ENCODE data around the gene RPS6KA3. TPM values are rescaled to one million over a fixed set of nuclear protein-coding genes. Genes with fewer than 3 reads are reported as not detected.

Gene RPS6KA3
- total RNA-seq, 1 donor from 2014 or later, result 50.9 TPM

DNA sequence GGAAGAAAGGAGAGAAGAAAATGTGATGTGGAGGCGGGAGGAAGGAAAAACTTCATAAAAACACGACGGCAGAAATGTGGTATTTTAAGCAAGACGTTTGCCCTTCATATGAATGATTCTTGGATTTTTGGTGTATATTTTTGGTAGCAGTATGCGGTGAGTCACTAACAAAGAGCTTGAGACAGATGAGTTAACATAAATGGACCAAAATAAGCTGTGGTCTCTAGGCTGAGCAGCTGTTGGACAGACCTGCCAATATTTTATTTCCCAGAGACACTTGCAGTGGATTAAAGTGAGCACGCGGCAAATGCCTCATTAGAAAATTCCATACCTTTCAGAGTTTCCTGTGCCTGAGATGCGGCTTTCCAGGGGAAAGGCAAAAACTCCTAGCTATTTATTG lies 43.1 kb upstream of the RPS6KA3 start:
- Mint-ChIP-seq H3K4me3 (ENCODE audit: unreplicated experiment) (no peak overlapping the region), H3K9me3 (ENCODE audit: unreplicated experiment) (no peaks in the 10 kb centered on the region), H3K4me1 (ENCODE audit: unreplicated experiment) (peaks cover 7% of the 10 kb centered on the region), H3K27me3 (ENCODE audit: unreplicated experiment) (peaks cover 2% of the 10 kb centered on the region), H3K27ac (ENCODE audit: unreplicated experiment) (no peak overlapping the region), H3K36me3 (ENCODE audit: low read depth, unreplicated experiment) (no peaks in the 10 kb centered on the region)
- TF ChIP-seq, protein P1, sequence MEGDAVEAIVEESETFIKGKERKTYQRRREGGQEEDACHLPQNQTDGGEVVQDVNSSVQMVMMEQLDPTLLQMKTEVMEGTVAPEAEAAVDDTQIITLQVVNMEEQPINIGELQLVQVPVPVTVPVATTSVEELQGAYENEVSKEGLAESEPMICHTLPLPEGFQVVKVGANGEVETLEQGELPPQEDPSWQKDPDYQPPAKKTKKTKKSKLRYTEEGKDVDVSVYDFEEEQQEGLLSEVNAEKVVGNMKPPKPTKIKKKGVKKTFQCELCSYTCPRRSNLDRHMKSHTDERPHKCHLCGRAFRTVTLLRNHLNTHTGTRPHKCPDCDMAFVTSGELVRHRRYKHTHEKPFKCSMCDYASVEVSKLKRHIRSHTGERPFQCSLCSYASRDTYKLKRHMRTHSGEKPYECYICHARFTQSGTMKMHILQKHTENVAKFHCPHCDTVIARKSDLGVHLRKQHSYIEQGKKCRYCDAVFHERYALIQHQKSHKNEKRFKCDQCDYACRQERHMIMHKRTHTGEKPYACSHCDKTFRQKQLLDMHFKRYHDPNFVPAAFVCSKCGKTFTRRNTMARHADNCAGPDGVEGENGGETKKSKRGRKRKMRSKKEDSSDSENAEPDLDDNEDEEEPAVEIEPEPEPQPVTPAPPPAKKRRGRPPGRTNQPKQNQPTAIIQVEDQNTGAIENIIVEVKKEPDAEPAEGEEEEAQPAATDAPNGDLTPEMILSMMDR (IDR thresholded peaks at IDR 0.05; ENCODE audit: unreplicated experiment), result no peak
- DNase-seq (ENCODE audit: low spot score), result no peak

DNA sequence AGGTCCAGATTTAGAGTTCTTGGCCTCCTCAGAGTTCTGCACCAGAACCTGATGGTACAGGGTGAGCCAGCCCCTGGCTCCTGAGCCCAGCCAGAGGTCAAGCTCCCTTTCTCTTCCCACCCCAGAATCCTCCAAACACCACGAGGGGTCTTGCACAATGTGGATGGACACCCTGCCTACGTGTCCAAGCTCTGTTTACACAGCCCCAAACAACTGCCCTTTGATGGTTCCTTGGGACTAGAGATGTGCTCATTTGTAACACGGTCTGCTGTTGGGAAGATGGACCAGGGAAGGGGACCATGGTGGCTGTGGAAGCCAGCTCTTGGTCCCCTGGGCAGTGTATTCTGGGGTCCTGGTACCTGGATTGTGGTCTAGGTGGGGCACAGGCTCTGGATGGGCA lies 40.0 kb upstream of the RPS6KA3 start:
- Mint-ChIP-seq H3K27ac (ENCODE audit: unreplicated experiment) (no peak overlapping the region), H3K27me3 (ENCODE audit: unreplicated experiment) (peaks cover 2% of the 10 kb centered on the region), H3K4me3 (ENCODE audit: unreplicated experiment) (no peak overlapping the region), H3K36me3 (ENCODE audit: low read depth, unreplicated experiment) (no peaks in the 10 kb centered on the region), H3K9me3 (ENCODE audit: unreplicated experiment) (no peaks in the 10 kb centered on the region), H3K4me1 (ENCODE audit: unreplicated experiment) (peaks cover 7% of the 10 kb centered on the region)
- DNase-seq (ENCODE audit: low spot score), result no peak
- TF ChIP-seq, protein P1 (IDR thresholded peaks at IDR 0.05; ENCODE audit: unreplicated experiment), result no peak

DNA sequence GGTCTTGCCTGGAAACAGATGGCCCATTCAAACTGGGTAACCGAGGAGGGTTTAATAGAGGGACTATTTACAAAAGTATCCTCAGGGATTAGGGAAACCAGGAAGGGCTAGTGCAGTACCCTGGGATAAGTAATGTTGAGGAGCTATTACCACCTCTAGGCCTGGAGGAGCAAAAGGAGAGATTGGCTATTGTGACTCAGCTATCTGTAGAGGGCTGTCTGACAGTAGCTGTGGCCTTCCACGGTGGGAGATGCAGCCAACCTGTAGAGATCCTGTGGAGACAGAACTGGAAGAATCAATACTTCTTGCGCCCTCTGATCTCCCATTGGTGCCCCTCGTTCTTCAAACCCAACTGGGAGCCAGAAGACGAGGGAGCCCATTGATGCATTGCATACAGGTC lies 34.1 kb upstream of the RPS6KA3 start:
- no peak overlapping the region for H3K4me3 Mint-ChIP-seq (ENCODE audit: unreplicated experiment)
- H3K27me3 Mint-ChIP-seq (ENCODE audit: unreplicated experiment), result no peaks in the 10 kb centered on the region
- no peaks in the 10 kb centered on the region for H3K9me3 Mint-ChIP-seq (ENCODE audit: unreplicated experiment)
- TF ChIP-seq, protein P1 (IDR thresholded peaks at IDR 0.05; ENCODE audit: unreplicated experiment), result no peak
- no peak overlapping the region for H3K27ac Mint-ChIP-seq (ENCODE audit: unreplicated experiment)
- DNase-seq (ENCODE audit: low spot score), result no peak
- peaks cover 8% of the 10 kb centered on the region for H3K4me1 Mint-ChIP-seq (ENCODE audit: unreplicated experiment)
- H3K36me3 Mint-ChIP-seq (ENCODE audit: low read depth, unreplicated experiment), result no peaks in the 10 kb centered on the region

DNA sequence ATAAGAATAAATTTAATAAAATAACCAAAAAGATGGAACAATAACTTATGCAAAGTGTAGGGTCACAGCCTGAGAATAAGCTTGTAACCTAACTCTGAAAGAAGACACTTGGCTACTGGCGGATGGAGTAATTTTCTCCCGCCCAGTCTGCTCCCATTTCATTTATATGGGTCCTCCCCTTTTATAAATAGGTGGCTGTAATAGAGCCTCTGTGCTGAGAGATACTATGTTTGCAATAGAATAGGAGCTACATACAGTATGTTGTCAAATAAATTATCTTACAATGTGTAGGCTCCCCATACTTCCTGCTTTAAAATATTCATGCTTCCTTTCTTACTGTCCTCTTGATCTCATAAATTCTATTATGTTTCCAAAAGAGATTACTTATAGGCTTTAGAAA lies 28.2 kb upstream of the RPS6KA3 start:
- H3K9me3 Mint-ChIP-seq (ENCODE audit: unreplicated experiment), result no peaks in the 10 kb centered on the region
- no peaks in the 10 kb centered on the region for H3K36me3 Mint-ChIP-seq (ENCODE audit: low read depth, unreplicated experiment)
- no peak overlapping the region for H3K4me3 Mint-ChIP-seq (ENCODE audit: unreplicated experiment)
- TF ChIP-seq, protein P1 (IDR thresholded peaks at IDR 0.05; ENCODE audit: unreplicated experiment), result no peak
- no peak overlapping the region for H3K27ac Mint-ChIP-seq (ENCODE audit: unreplicated experiment)
- H3K27me3 Mint-ChIP-seq (ENCODE audit: unreplicated experiment), result no peaks in the 10 kb centered on the region
- no peak for DNase-seq (ENCODE audit: low spot score)
- H3K4me1 Mint-ChIP-seq (ENCODE audit: unreplicated experiment), result peaks cover 8% of the 10 kb centered on the region

DNA sequence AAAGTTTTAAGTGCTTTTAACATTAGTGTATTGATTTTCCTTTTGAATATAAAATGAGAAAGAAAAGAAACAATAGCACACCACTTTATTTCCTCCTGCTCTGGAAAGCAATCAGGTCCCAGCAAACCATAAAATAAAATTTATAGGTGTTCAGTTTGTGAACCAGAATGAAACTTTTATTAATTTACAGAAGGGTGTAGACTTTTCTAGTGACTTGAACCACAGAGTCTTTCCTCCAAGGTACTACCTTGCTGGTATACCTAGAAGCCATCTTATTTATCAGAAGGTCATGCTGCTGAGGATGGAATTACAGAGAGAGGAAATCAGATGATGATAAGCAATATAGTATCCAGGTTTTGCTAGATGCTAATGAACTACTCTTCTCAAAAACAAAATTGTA lies 27.6 kb upstream of the RPS6KA3 start:
- H3K27ac Mint-ChIP-seq (ENCODE audit: unreplicated experiment), result no peak overlapping the region
- no peaks in the 10 kb centered on the region for H3K36me3 Mint-ChIP-seq (ENCODE audit: low read depth, unreplicated experiment)
- no peak overlapping the region for H3K4me3 Mint-ChIP-seq (ENCODE audit: unreplicated experiment)
- H3K27me3 Mint-ChIP-seq (ENCODE audit: unreplicated experiment), result no peaks in the 10 kb centered on the region
- no peaks in the 10 kb centered on the region for H3K9me3 Mint-ChIP-seq (ENCODE audit: unreplicated experiment)
- DNase-seq (ENCODE audit: low spot score), result no peak
- TF ChIP-seq, protein P1 (IDR thresholded peaks at IDR 0.05; ENCODE audit: unreplicated experiment), result no peak
- peaks cover 8% of the 10 kb centered on the region for H3K4me1 Mint-ChIP-seq (ENCODE audit: unreplicated experiment)
